Inferior parietal cortex (tissue), 1 donor: ENCODE measurements around the gene LFNG.

Experiments
- DNase-seq: peaks from one replicate; pipeline ENCODE4 v3.0.0-alpha.2; 2016; ENCODE audit errors: extremely low spot score

Gene LFNG

DNA sequence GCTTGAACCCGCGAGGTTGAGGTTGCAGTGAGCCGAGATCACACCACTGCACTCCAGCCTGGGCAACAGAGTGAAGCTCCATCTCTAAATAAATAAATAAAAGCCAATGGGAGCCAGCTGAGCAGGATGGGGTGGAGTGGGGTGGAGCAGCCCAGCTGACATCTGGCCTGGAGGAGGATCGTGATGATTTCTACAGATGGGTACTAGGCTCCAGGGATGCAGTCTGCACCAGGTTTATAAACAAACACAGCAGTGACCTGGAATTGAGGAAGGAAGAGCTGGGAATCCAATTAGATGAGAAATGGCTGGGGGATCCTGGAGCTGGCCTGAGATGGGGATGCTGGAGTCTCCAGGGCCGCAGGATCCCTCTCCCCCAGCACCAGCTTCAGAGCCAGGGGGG lies 36.1 kb upstream of the LFNG start:
- no peak for DNase-seq

GRCh38 chr7:2484868-2485267 lies 34.7 kb upstream of the LFNG start:
- no peak for DNase-seq

DNA sequence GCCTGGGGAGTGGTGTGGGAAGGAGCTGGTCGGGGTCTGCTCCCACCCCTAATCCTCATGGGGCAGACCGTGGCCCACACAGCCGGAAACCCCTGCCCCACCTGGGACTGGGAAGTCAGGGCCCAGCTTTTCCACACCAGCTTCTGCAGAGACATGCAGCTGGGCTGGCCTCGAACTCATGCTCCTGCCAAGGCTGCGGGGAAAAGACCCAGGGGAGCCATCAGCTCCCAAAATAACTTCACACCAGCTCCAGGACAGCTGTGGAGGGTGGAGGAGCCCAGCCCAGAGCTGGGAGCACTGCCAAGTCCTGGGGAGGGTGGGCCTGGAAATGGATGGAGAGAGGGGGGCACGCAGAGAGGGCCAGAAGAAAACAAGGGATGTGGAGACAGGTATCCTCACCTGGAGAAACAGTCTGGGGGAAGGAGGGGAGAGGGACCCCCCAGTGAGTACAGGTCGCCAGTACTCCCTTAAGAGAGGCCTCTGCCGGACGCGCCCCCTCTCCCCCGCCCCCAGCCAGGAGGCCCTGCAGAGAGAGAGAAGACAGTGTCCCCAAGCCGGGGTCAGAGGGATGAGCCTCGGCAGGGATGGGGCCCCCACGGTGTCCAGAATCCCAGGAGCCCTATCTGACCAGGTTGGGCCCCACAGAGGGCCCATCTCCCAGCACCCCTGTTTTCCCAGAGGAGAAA lies 31.8 kb upstream of the LFNG start:
- DNase-seq = no peak

- no peak for DNase-seq
Measured at GRCh38 chr7:2488272-2488645, 31.3 kb upstream of the LFNG start.

DNA sequence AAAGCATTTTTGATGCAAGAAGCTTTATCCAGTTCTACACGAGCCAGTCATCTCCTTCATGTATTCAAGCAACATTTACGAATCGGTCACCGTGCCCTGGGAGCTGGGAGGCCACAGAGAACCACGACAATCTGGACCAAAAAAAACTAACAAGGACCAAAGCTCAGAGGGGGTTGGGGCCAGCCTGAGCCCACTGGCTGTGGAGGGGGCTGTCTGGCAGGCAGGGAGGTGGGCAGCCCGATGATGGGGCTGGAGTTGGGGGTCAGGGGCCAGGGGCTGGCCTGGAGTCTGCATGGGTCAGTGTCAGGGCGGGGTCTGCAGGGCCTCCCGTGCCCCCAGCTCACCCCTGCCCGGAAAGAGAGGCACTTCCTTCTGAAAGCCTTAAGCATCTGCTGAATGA lies 30.9 kb upstream of the LFNG start:
- DNase-seq = no peak

DNA sequence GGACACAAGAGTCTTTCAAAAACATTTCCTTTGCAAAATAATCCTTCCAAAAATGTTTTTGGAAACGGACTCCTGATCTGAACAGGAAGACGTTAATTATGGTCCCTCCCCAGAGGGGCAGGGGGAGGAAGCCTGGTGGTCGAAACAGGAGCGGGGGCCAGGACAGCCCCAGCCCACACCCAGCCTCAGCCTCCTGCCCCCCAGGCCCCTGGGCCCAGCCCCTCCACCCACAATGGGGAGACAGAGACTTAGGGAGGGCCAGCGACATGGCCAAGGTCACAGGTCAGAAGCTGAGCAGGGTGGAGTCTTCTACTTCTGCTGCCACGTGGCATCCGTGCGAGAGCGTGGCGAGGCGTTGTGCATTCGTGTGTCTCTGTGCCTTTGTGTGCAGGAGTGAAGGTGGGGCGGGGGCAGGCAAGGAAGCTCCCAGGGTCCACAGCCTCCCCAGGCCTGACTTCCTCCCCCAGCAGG lies 29.4 kb upstream of the LFNG start:
- DNase-seq = no peak

DNA sequence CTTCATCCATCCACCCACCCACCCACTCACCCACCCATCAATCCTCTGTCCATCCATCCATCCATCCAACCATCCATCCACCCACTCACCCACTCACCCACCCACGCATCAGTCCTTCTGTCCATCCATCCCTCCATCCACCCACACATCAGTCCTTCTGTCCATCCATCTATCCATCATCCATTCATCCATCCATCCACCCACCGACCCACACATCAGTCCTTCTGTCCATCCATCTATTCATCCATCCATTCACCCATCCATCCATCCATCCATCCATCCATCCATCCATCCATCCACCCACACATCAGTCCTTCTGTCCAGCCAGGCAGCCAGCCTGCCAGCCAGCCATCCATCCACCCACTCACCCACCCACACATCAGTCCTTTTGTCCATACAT lies 27.5 kb upstream of the LFNG start:
- DNase-seq = no peak

DNA sequence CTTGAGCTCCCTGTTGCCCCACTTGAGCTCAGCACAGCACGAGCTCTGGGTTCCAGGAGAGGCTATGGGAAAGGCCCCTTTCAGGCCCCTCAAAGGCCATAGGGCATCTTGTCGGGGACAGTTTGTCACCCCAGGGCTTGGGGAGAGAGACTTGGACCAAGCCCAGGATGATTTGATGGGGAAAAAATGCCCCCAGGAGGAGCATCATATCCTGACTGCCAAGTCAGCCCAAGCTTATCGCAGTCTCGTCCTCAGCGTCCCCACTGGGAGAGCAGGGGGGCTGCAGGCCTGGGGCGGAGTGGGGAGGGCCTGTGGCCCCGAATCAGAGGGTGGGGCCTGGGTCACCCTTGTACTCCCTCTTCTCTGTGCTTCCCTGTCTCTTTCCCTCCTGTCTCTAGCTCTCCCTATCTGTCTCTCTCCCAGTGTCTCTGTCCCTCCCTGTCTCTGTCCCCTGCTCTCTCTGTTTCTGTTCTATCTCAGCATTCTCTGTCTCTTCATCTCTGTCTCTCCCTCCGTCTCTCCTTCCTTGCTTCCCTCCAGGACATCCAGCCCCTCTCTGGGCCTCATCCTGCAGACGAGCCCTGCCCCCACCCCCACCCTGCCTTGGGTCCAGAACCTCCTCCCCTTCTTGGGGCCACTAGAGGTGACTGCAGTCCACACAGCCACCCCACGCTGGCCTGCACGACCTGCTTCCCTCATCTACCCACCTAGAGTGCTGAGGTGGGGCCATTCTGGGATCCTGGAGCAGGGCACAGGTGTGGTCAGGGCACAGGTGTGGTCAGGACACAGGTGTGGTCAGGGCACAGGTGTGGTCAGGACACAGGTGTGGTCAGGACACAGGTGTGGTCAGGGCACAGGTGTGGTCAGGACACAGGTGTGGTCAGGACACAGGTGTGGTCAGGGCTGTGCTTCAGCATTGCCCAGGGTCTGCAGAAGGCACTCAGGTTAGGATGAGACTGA lies 26.1 kb upstream of the LFNG start:
- no peak for DNase-seq

DNA sequence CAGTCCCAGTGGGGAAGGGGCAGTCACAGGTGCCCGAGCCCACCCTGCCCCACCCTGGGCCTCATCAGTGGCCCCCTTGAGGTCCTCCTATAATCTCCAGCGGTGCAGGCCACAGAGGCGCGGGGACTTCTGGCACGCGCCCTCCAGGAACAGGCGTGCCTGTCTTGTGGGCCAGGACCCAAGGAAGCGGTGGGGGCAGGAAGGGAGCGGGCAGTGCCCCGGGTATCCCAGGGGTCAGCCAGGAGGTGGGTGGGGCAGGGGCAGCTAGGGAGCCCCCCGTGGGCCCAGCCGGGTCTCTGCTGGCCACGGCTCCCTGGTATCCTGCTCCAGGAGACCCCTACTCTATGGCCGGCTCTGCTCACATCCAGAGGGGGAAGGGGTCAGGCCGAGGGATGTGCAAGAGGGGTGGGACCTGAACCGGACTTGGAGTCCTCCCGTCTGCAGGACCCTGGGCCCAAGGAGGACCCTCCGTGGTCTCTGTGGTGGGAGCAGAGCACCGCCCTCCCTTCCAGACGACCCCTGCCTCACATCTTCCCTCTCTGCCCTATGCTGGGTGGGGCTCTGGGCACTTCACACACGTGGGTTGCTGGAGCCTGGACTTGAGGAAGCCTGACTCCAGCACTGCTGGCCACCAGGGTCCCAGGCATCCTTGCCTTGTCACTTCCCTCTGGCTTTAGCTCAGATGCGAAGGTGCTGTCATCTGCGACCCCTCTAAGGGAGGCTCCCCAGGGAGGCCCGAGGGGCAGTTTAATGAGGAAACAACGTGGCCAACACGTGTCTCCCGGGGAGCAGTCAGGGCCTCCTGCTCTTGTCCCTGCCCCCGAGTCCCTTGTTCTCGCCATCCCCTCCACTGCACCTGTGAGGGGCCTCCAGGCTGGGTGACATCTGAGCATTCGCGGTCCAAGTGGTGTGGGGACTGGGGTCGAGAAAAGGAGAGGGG lies 25.1 kb upstream of the LFNG start:
- DNase-seq = no peak

DNA sequence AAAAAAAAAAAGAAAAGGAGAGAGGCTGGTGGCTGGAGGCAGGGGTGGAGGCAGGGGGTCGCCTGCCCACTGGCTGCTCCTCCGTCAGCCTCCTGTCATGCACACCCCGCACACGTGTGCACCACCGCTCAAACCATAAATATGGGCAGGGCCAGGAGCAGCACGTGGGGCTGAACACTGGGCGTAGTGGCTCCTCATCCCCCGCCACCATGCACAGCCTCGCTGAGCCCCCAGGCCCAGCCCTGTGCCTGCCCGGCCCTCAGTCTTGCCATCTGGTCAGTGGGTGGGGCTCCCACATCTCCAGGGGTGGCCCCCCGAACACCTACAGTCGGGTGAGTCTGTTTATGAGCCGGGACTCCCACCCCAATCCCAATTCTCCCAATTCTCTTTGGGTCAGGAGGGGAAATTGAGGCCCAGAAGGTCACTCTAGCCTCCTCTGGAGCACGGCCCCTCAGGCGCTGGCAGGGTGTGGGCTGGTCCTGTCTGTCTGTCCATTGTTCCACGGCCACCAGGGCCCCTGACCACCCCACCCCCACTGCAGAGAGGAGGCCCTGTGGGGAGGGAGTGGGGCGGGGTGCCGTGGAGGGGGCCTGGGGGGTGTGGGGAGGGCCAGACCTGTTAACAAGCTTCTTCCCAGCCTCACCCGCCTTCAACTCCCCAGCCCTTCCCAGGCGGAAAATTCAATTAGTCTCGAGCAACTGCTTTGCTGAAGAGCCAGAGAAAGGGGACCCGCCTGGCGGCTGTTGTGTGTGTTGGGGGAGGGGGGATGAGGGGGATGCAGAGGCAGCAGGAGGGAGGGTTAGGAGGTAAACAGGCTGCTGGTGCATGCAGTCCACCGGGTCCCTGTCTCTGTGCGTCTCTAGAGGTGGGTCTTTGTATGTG lies 23.9 kb upstream of the LFNG start:
- DNase-seq = no peak

GRCh38 chr7:2496375-2496774 lies 23.2 kb upstream of the LFNG start:
- no peak for DNase-seq

DNA sequence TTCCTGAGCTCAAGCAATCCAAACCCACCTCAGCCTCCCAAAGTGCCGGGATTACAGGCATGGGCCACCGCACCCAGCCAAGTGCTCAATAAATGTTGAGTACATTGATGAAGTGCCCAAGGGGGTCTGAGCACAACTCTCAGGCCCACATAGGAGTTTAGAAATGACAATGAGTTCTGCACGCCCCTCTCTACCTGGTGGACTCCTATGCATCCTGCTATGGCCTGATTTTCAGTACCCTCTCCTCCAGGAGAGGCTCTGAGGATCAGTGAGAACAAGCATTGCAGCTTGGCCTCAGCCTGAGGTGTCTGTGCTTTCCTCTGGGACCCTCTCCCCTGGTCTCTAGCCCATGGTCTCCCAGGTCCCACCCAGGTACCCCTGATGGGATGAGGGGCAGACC lies 22.5 kb upstream of the LFNG start:
- DNase-seq = no peak

GRCh38 chr7:2497500-2498336 lies 21.9 kb upstream of the LFNG start:
- DNase-seq = no peak

GRCh38 chr7:2498708-2499107 lies 20.9 kb upstream of the LFNG start:
- no peak for DNase-seq

GRCh38 chr7:2499181-2499580 lies 20.4 kb upstream of the LFNG start:
- no peak for DNase-seq

DNA sequence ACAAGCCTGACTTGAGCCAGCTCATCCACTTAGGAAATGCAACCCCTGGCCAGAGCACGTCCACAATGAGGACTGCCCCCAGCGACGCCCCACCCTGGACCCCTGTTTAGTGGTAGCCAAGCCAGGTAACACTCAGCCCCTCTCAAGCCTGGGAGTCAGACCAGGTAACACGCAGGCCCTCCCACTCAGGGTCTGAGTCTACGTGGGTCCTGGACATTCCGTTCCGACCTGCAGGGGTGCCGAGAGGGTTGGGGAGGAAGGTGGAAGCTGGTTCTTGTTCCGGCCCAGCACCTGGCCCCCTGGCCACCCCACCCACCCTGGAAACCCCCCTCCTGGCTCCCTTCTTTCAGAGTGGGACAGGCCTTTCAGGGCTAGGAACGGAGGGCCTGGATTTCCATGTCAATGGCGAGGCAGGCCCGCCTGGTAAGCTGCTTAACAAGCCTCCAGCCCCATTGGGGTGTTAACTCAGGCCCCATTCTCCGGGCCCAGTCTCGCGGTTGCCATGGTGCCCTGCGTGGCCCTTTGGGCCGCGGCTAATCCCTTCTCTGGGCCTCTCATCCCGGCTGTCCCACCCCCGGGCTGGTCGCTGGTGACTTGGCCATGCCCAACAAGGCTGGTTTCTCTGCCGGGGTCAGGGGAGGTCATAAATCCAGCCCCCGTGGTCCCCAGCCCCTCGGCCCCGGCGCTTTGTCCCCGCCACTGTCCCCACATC lies 19.7 kb upstream of the LFNG start:
- no peak for DNase-seq

- no peak for DNase-seq
Measured at GRCh38 chr7:2500701-2501100, 18.9 kb upstream of the LFNG start.

DNA sequence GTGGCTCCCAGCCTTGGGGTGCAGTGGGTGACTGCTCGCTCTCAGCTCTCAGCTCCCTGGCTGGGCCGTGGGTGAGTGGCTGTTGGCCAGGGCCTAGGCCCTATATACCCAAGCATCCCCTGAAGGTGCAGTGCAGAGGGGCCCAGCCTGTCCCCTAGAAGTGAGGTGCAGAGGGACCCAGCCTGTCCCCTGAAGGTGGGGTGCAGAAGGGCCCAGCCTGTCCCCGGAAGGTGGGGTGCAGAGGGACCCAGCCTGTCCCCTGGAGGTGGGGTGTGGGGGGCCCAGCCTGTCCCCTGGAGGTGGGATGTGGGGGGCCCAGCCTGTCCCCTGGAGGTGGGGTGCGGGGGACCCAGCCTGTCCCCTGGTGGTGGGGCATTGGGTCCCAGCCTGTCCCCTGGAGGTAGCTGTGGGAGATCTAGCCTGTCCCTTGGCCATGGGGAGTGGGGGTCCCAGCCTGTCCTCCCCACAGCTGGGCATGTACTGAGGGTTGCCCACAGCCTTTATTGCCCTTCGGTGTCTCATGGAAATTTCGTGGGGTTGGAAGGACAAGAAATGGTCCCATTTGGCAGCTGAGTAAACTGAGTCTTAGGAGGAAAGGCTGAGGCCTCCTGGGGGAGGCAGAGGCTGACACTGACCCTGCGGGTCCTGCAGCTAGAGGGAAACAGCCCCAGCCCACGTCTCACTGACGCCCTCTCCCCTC lies 17.5 kb upstream of the LFNG start:
- no peak for DNase-seq

- DNase-seq = no peak
Measured at GRCh38 chr7:2502647-2502966, 17.0 kb upstream of the LFNG start.
